ENCODE data around the gene SUGCT.
"Not testable (repeated sequence)": the region's sequence is repeated elsewhere in the genome, so short reads cannot be mapped to it uniquely, and the experiment has no call there.

The SUGCT gene

GRCh38 chr7:40199076-40199802 is 64.4 kb downstream of the SUGCT start:
- DNase-seq (ENCODE audit: low read depth in 2 of 2), result no peak

DNA sequence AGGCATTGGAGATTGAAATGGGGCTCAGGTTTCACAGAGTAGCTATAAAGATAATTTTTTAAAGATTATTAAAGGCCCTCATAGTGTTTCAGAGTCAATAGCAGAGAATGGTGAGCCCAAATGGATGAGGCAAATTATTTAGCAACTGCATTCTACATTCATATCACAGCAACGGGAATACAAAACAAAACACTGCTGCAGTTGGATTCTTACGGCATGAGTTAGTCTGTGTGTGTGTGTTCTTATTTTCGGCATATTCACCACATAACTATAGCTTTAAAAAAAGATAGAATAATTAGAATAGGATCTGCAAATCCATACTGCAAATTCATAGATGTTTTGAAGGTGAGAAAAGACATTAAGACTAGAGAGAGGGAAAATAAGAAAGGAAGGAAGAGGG is 66.0 kb downstream of the SUGCT start:
- no peak for DNase-seq (ENCODE audit: low read depth in 2 of 2)

DNA sequence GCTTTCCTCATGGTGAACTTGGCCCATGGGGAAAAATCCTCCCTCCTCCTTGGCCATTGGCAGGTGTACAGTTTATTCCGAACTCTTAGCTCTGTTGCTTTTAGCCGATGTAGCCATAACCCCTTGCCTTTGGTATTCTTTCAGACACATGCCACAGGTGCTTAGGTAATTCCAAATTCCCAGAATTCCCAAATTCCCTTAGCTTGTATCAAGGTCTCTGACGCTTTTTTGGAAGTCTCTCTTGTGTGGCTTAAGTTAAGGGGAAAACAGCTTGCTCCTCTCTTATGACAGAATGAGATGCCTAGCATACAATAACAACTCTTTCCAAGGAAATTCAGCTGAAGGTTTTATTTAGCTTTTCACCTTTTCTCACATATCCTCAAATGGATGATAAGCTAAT is 68.0 kb downstream of the SUGCT start:
- DNase-seq (ENCODE audit: low read depth in 2 of 2), result no peak

GRCh38 chr7:40204581-40204980 is 69.8 kb downstream of the SUGCT start:
- DNase-seq (ENCODE audit: low read depth in 2 of 2), result no peak

DNA sequence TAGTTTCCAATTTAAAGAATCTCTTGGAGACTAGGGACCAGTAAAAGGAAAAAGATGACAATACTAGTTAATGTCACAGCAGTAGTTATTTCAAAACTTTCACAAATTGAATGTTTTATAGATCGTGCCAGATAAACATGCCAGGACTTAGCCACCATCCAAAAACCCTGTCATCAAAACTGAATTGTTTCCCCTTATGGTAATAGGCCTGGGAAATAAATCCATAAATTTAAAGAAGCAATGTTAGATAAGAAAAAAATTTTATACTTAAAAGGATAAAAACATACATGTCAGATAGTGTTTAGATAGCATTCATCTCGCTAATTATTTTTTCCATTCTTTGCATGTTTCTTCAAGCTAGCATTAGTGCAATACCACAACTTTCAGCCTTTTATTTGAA is 71.2 kb downstream of the SUGCT start:
- DNase-seq (ENCODE audit: low read depth in 2 of 2), result no peak

DNA sequence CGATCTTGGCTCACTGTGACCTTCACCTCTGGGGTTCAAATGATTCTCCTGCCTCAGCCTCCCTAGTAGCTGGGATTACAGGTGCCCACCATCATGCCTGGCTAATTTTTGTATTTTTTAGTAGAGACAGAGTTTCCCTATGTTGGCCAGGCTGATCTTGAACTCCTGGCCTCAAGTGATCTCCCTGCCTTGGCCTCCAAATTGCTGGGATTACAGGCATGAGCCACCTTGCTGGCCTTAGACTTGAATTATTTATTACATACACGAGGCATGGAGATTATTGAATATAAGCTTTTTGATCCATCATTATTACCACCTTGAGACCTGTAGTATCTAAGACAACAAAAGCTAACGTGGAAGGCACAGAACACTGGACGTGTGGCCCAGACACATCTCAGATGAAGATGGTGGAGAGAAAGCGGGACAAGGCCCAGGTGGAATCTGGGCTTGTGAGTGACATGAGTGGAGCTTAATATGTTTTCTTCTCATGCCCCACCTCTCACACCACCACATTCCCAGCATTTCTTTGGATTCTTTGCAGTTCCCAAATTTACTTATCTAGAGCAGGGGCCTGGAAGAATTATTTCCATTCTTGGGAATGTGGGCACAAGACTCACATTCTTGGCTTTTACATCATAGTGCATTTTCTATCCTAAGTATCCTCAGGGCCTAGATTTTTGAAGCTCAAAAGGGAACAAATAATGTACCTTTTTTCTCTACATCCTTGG is 76.6 kb downstream of the SUGCT start:
- DNase-seq (ENCODE audit: low read depth in 2 of 2), result no peak

DNA sequence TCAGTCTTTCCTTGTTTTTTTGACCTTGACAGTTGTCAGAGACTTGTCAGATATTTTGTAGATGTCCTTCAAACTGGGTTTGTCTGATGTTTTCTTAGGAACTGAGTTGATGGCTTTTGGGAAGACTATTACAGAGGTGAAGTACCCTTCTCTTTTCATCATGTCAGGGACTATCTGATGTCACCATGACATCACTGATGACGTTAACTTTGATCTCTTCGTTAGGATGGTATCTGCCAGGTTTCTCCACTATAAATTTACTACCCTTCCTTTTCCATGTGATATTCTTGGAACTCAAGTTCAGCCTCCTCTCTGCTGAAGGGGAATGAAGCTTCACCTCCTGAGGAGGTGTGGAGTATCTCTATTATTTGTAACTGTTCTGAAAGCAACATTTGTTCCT is 78.5 kb downstream of the SUGCT start:
- no peak for DNase-seq (ENCODE audit: low read depth in 2 of 2)

GRCh38 chr7:40213856-40214255 is 79.1 kb downstream of the SUGCT start:
- no peak for DNase-seq (ENCODE audit: low read depth in 2 of 2)

DNA sequence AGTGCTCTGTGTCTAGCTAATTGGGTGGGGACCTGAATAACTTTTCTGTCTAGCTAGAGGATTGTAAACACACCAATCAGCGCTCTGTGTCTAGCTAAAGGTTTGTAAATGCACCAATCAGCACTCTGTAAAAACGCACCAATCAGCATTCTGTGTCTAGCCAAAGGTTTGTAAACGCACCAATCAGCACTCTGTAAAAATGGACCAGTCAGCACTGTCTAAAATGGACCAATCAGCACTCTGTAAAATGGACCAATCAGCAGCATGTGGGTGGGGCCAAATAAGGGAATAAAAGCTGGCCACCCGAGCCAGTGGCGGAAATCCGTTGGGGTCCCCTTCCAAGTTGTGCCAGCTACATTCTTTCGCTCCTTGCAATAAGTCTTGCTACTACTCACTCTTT is 83.8 kb downstream of the SUGCT start:
- DNase-seq (ENCODE audit: low read depth in 2 of 2), result not testable (repeated sequence)

DNA sequence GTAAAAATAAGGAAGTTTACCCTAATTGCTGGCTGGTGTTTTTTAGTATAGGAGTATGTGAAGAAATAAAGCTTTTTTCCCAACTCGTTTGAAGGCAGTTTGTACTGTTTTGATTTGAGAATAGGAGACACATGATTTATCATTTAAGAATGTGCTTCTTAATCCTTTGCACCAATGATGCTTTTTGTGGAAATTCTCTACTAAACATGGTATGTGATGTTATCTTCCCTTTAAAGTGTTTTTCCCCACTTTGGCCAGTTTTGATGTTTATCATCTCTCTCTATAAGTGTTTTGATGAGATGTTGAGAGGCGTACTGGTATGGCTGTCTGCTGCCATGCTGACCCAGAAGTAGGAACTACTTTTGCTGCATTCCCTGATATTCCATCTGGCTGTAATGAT is 85.1 kb downstream of the SUGCT start:
- DNase-seq (ENCODE audit: low read depth in 2 of 2), result no peak

DNA sequence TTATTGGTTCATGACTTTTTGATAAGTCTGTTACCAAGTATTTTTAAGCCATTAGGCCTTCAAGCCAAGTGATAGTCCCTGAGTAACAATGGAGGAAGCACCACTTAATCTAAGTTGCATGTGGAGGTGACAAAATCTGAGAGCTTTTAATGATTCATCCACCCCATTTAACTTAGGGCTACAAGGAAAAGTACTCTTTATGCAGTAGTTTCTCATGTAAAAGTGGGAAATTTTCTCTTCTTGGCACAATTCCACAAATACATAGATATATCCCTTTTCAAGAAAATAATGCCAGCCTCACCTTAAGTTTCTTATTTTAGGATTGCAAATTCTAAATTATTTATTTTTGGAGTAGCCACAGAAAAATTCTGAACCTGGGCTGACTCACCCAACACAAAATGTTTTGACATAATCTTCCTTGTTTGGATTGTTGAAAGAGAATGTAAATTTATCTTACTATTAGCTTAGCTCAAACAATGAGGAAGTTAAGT is 85.7 kb downstream of the SUGCT start:
- no peak for DNase-seq (ENCODE audit: low read depth in 2 of 2)

DNA sequence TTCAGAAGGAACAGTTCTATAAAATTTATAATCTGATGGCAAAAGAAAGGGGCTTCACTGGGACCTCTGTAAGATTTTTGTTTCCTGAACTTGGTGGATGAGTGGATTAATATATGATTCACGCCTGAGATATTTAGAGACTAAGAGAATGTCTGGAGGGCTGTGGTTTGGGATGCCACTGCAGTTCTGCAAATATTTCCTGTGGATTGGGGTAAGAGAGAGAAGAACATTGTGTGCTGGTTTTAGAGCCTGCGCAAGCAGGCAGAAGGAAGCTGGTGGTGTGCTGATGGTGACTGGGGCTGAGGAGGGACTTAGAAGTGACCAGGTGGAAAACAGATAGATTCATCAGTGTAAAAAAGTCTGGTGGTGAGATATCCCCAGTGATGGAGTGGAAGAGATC is 87.0 kb downstream of the SUGCT start:
- DNase-seq (ENCODE audit: low read depth in 2 of 2), result no peak

- no peak for DNase-seq (ENCODE audit: low read depth in 2 of 2)
Observed at GRCh38 chr7:40223451-40224127, 88.8 kb downstream of the SUGCT start.

DNA sequence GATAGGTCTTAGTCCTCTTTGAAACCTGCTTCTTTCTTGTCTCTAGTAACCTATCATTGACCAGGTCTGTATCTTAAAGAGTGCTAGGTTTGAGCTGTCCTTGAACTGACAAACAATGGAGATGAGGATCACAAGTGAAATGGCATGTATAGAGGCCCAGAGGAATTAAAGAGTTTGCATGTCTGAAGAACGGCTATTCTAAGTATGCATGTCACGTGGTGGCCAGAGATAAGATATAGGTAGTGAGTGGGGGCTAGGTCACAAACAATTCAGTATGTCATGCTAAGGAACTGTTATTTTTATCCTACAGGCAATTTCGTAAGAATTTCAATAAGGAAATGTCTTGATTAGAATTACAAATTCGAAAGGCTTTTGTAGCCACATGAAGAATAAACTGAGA is 95.3 kb downstream of the SUGCT start:
- DNase-seq (ENCODE audit: low read depth in 2 of 2), result no peak

DNA sequence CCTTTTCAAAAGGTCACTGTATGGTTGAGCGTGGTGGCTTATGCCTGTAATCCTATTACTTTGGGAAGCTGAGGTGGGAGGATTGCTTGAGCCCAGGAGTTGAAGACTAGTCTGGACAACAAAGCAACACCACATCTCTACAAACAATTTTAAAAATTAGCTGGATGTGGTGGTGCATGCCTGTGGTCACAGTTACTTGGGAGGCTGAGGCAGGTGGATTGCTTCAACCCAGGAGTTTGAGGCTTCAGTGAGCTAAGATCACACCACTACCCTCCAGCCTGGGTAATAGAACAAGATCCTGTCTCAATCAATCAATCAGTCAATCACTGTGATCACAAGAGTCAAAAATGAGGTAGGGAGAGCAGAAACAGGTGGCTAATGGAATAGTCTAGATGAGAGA is 97.0 kb downstream of the SUGCT start:
- no peak for DNase-seq (ENCODE audit: low read depth in 2 of 2)

GRCh38 chr7:40232242-40232893 is 97.6 kb downstream of the SUGCT start:
- no peak for DNase-seq (ENCODE audit: low read depth in 2 of 2)

GRCh38 chr7:40234046-40234445 is 99.2 kb downstream of the SUGCT start:
- DNase-seq (ENCODE audit: low read depth in 2 of 2), result no peak

DNA sequence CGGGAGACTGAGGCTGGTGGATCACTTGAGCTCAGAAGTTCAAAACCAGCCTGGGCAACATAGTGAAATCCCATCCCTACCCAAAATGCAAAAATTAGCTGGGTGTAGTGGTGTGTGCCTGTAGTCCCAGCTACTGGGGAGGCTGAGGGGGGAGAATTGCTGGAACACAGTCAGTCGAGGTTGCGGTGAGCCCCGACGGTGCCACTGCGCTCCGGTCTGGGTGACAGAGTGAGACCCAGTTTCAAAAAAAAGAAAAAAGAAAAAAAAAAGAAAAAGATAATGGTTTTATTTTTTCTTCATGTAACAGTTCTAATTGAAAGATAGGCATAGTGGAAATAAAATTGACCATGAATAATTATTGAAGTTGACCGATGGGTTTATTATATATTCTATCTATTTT is 99.9 kb downstream of the SUGCT start:
- no peak for DNase-seq (ENCODE audit: low read depth in 2 of 2)

GRCh38 chr7:40237731-40238130 is 102.9 kb downstream of the SUGCT start:
- no peak for DNase-seq (ENCODE audit: low read depth in 2 of 2)

- no peak for DNase-seq (ENCODE audit: low read depth in 2 of 2)
Observed at GRCh38 chr7:40239755-40240303, 105.0 kb downstream of the SUGCT start.

- no peak for DNase-seq (ENCODE audit: low read depth in 2 of 2)
Observed at GRCh38 chr7:40243076-40243475, 108.3 kb downstream of the SUGCT start.

- DNase-seq (ENCODE audit: low read depth in 2 of 2), result no peak
Observed at GRCh38 chr7:40244226-40244625, 109.4 kb downstream of the SUGCT start.
